Fibroblast of lung (primary cell): ENCODE measurements around the gene NPSR1. TPM values are rescaled to one million over a fixed set of nuclear protein-coding genes. Genes with fewer than 3 reads are reported as not detected.

ENCODE experiments used
- DNase-seq, 2 donors: peaks; one replicate each; pipeline versions ENCODE4 v3.0.0 to v3.0.0-alpha.2; 2010; ENCODE audit warnings: low read depth in 2 of 2
- H2AFZ ChIP-seq: 2 replicates; pipeline ENCODE4 v1.5.1; 2012; ENCODE audit warnings: low read length, control low read depth, inconsistent platforms
- H3K27ac ChIP-seq: 2 replicates; pipeline ENCODE4 v1.5.1; 2011; ENCODE audit warnings: low read length, control low read depth; ENCODE audit not compliant: insufficient read depth
- H3K27me3 ChIP-seq: 2 replicates; pipeline ENCODE4 v1.5.1; 2011; ENCODE audit warnings: mild to moderate bottlenecking, low read length; ENCODE audit not compliant: control insufficient read depth, insufficient read depth
- H3K36me3 ChIP-seq: 2 replicates; pipeline ENCODE4 v1.5.1; 2011; ENCODE audit warnings: low read length; ENCODE audit not compliant: control insufficient read depth, insufficient read depth
- H3K4me1 ChIP-seq: 2 replicates; pipeline ENCODE4 v1.5.1; 2011; ENCODE audit warnings: low read length; ENCODE audit not compliant: control insufficient read depth, insufficient read depth; ENCODE audit errors: extremely low read depth
- H3K4me2 ChIP-seq: 2 replicates; pipeline ENCODE4 v1.5.1; 2011; ENCODE audit warnings: low read length, control low read depth; ENCODE audit not compliant: insufficient read depth; ENCODE audit errors: extremely low read depth
- H3K4me3 ChIP-seq, 4 experiments: fragments of 200-600 bp in 1 of 4; sonication (generic) in 1 of 4; replicated peaks in 1 of 4; 2 replicates each; pipeline ENCODE4 v1.5.1; 2011 to 2016; ENCODE audit warnings: low read length in 4 of 4, low read depth in 3 of 4, mild to moderate bottlenecking in 3 of 4, control low read depth in 2 of 4, inconsistent platforms in 1 of 4, mixed read lengths in 1 of 4; ENCODE audit not compliant: insufficient read depth in 1 of 4; ENCODE audit errors: control extremely low read depth in 1 of 4
- H3K79me2 ChIP-seq: 2 replicates; pipeline ENCODE4 v1.5.1; 2012; ENCODE audit warnings: mild to moderate bottlenecking, low read length, inconsistent platforms; ENCODE audit not compliant: control insufficient read depth, insufficient read depth
- H3K9ac ChIP-seq: 2 replicates; pipeline ENCODE4 v1.5.1; 2011; ENCODE audit warnings: mild to moderate bottlenecking, low read length, control low read depth; ENCODE audit not compliant: insufficient read depth
- H3K9me3 ChIP-seq: 2 replicates; pipeline ENCODE4 v1.5.1; 2012; ENCODE audit warnings: low read depth, low read length; ENCODE audit not compliant: control insufficient read depth, insufficient read depth
- H4K20me1 ChIP-seq: 2 replicates; pipeline ENCODE4 v1.5.1; 2011; ENCODE audit warnings: low read length; ENCODE audit not compliant: control insufficient read depth, insufficient read depth; ENCODE audit errors: extremely low read depth
- EZH2 ChIP-seq: IDR thresholded peaks from 2 replicates; pipeline ENCODE4 v1.5.1; 2012; ENCODE audit warnings: low read length, control low read depth, mild to moderate bottlenecking; ENCODE audit errors: missing control alignments
- polyA plus RNA-seq, 2 donors: library from polyadenylated mRNA; depleted of rRNA in 1 of 2; stranded (reverse) in 1 of 2; unstranded in 1 of 2; fragments of >200 nt; gene quantifications; 2 replicates each; pipeline ENCODE4 v1.2.1, GENCODE V29; 2011 to 2012; ENCODE audit warnings: missing spikeins in 1 of 2
- total RNA-seq: library from RNA; depleted of rRNA; stranded (reverse); fragments of >200 nt; gene quantifications from 2 replicates; pipeline ENCODE4 v1.2.1, GENCODE V29; 2014
- TF ChIP-seq, protein P1 (sequence below), 2 donors: IDR thresholded peaks in 1 of 2; conservative IDR thresholded peaks in 1 of 2; 1 replicate in 1 of 2; 2 replicates in 1 of 2; pipeline ENCODE4 v1.5.1; 2011 to 2012; ENCODE audit warnings: low read length in 2 of 2, control low read depth in 1 of 2, inconsistent platforms in 1 of 2, low read depth in 1 of 2, mild to moderate bottlenecking in 1 of 2

The NPSR1 gene
- total and polyA plus RNA-seq, 2 donors (not counting 1 experiment from before 2014, with no cell fraction given) = not detected

DNA sequence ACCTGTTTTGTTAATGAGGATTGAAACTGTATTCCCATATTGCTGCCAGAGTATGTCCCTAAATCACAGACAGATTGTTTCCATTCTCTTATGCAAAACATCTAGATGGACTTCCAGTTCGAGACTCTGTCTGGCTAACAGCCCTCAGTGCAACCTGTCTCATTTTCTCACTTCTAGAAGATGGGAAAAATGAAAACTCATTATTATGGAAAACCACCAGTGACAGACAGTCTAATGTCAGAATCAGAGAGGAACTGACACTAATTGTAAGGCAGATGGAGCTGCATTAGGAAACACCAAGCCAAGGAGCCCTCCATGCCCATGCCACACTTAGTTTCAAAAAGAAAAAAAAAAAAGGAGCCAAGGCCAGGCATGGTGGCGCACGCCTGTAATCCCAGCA lies 61.6 kb downstream of the NPSR1 start:
- Histone ChIP-seq H2AFZ (no peak overlapping the region), H3K4me3 (no peak overlapping the region), H3K9ac (no peak overlapping the region), H3K4me1 (no peaks in the 10 kb centered on the region), H3K79me2 (no peaks in the 10 kb centered on the region), H4K20me1 (no peaks in the 10 kb centered on the region), H3K4me2 (no peak overlapping the region), H3K27me3 (no peaks in the 10 kb centered on the region), H3K36me3 (no peaks in the 10 kb centered on the region), H3K9me3 (no peaks in the 10 kb centered on the region), H3K27ac (no peak overlapping the region)
- TF ChIP-seq, protein P1, sequence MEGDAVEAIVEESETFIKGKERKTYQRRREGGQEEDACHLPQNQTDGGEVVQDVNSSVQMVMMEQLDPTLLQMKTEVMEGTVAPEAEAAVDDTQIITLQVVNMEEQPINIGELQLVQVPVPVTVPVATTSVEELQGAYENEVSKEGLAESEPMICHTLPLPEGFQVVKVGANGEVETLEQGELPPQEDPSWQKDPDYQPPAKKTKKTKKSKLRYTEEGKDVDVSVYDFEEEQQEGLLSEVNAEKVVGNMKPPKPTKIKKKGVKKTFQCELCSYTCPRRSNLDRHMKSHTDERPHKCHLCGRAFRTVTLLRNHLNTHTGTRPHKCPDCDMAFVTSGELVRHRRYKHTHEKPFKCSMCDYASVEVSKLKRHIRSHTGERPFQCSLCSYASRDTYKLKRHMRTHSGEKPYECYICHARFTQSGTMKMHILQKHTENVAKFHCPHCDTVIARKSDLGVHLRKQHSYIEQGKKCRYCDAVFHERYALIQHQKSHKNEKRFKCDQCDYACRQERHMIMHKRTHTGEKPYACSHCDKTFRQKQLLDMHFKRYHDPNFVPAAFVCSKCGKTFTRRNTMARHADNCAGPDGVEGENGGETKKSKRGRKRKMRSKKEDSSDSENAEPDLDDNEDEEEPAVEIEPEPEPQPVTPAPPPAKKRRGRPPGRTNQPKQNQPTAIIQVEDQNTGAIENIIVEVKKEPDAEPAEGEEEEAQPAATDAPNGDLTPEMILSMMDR (conservative IDR thresholded peaks at IDR 0.05 in 1 of 2, IDR thresholded peaks at IDR 0.05 in 1 of 2; ENCODE audit: low read depth in 1 of 2, low read length in 2 of 2) = no peak
- no peak for DNase-seq

DNA sequence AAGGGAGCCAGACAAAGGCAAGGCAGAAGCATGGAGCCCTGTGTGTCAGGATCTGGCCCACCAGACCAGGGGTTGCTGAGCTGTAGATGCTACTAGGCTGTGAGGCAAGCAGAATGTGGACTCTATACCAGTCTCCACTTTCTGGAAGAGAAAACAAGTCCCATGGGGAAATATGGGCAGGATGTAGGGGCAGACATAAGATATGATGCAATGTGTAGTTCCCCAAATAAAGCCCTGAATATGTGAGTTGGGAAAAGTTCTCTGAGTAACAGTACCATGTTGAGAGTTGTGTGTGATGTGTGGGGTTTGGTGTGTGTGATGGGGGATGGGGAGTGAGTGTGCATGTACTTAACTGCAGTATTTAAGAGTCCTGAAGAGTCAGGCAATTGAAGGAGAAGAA lies 62.3 kb downstream of the NPSR1 start:
- TF ChIP-seq, protein P1 (conservative IDR thresholded peaks at IDR 0.05 in 1 of 2, IDR thresholded peaks at IDR 0.05 in 1 of 2; ENCODE audit: low read depth in 1 of 2, low read length in 2 of 2) = no peak
- TF ChIP-seq EZH2 = no peak
- no peaks in the 10 kb centered on the region for H3K9me3 ChIP-seq
- H2AFZ ChIP-seq = no peak overlapping the region
- H4K20me1 ChIP-seq = no peaks in the 10 kb centered on the region
- no peaks in the 10 kb centered on the region for H3K79me2 ChIP-seq
- H3K36me3 ChIP-seq = no peaks in the 10 kb centered on the region
- no peaks in the 10 kb centered on the region for H3K4me1 ChIP-seq
- no peak overlapping the region for H3K27ac ChIP-seq
- DNase-seq = no peak
- no peak overlapping the region for H3K4me2 ChIP-seq
- H3K9ac ChIP-seq = no peak overlapping the region
- H3K27me3 ChIP-seq = no peaks in the 10 kb centered on the region
- no peak overlapping the region for H3K4me3 ChIP-seq

DNA sequence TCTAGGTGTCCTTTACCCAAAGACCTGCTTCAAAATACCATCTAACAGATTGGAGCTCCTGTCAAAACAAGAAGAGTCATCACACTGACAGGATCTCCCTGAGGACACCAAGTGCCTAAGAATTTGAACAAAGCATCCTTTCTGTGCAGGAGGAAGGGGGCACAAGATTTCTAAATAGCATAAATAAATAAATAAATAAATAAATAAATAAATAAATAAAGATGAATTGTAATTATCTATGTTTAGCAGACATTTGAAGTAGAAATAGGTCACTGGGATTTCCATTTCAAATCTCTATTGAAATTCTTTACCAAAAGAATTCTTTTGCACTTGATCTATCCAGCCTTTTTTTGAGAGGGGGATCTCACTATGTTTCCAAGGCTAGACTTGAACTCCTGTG lies 65.3 kb downstream of the NPSR1 start:
- Histone ChIP-seq H3K79me2 (no peaks in the 10 kb centered on the region), H3K4me1 (no peaks in the 10 kb centered on the region), H3K27me3 (no peaks in the 10 kb centered on the region), H3K9ac (no peak overlapping the region), H3K27ac (no peak overlapping the region), H3K4me3 (no peak overlapping the region), H3K4me2 (no peak overlapping the region), H3K9me3 (no peaks in the 10 kb centered on the region), H2AFZ (no peak overlapping the region), H3K36me3 (no peaks in the 10 kb centered on the region), H4K20me1 (no peaks in the 10 kb centered on the region)
- no peak for DNase-seq
- TF ChIP-seq, protein P1 (conservative IDR thresholded peaks at IDR 0.05 in 1 of 2, IDR thresholded peaks at IDR 0.05 in 1 of 2; ENCODE audit: low read depth in 1 of 2, low read length in 2 of 2) = no peak
- no peak for TF ChIP-seq EZH2
